Endometrium (tissue), 2 donors: Measurements from ENCODE around the gene GJD3.
"Not testable (repeated sequence)": the region's sequence is repeated elsewhere in the genome, so short reads cannot be mapped to it uniquely, and the experiment has no call there.

ENCODE experiments used
- FAIRE-seq: peaks from 2 replicates; lab custom pipeline; 2012; peaks lifted over from hg19 to GRCh38; lab: Jason Lieb, UNC
- donor health status: control.
- donor health status: control.

GJD3 gene, protein sequence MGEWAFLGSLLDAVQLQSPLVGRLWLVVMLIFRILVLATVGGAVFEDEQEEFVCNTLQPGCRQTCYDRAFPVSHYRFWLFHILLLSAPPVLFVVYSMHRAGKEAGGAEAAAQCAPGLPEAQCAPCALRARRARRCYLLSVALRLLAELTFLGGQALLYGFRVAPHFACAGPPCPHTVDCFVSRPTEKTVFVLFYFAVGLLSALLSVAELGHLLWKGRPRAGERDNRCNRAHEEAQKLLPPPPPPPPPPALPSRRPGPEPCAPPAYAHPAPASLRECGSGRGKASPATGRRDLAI

DNA sequence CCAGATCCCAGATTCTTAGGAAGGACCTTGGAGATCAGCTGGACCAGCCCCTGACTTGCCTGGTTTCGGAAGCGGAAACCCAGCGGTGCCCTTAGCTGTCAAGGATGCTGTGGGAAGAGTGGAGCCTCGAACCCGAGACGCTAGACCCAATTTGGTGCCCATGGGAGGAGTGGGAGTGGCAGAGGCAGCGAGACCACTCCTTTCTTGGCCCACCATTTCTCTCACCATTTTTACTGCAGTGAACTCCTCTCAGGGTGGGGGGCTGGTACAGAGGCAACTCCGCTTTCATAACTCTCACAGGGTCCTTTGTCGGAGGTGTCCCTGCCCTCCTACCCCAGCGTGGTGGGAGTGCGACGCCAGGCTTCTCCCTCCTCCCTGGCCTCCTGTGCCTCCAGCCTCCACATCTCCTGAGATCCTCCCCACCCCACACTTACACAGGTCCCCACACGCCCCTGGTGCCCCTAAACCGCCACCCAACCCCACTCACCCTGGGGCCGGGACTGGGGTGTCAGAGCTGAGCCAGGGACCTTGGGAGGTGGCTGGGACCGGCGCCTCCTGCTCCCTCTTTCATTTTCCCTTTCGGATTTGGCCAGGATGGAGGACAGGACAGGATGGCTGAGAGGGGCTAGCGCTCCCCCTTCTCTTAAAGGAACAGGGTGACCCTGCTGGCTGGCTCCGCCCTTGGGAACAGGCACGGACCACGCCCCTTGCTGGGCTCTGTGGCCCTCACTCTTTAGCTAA lies at the start of gene GJD3:
Gene GJD3, minus strand, starts transcription at position 617 of the 741 bp plus-strand sequence. CDS start 922 bp downstream, outside the sequence.
- FAIRE-seq: no peak

GRCh38 chr17:40414312-40414711 lies 49.8 kb upstream of the GJD3 start:
- FAIRE-seq: not testable (repeated sequence)

DNA sequence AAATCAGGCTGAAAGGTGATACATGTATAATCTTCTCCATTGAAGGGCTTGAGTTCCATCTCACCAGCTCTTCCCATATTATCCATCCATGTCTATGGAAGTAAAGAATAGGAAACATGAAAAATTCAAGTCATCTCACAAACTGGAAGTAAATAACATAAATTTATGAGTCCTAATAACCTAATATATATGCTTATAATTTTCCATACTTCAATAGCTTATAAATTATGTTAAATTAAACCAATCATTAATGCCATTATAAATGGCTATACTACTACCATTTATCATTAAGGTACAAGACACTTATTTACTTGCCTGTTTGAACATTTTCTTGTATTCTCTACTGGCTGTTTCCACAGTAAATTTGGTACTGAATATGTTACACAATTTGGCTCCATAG lies 48.3 kb upstream of the GJD3 start:
- FAIRE-seq: no peak

DNA sequence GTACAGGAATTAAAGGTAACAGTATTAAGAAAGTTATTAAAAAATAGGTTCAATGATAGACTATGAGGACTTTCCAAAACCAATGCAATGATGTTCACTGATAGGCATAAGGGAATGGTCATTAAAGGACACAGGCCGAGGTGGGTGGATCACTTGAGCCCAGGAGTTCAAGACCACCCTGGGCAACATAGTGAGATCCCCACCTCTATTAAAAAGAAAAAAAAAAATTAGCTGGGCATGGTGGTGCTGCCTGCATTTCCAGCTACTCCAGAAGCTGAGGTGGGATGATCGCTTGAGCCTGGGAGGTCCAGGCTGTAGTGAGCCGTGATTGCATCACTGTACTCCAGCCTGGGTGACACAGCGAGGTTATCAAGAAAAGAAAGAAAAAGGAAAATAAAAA lies 47.3 kb upstream of the GJD3 start:
- FAIRE-seq: no peak

GRCh38 chr17:40410082-40410481 lies 45.5 kb upstream of the GJD3 start:
- FAIRE-seq: no peak

GRCh38 chr17:40409540-40409939 lies 45.0 kb upstream of the GJD3 start:
- not testable (repeated sequence) for FAIRE-seq

- FAIRE-seq: no peak
Measured at GRCh38 chr17:40407460-40407859, 42.9 kb upstream of the GJD3 start.

- no peak for FAIRE-seq
Measured at GRCh38 chr17:40404003-40404402, 39.5 kb upstream of the GJD3 start.

- FAIRE-seq: no peak
Measured at GRCh38 chr17:40402668-40403067, 38.1 kb upstream of the GJD3 start.

- no peak for FAIRE-seq
Measured at GRCh38 chr17:40399185-40399584, 34.6 kb upstream of the GJD3 start.

DNA sequence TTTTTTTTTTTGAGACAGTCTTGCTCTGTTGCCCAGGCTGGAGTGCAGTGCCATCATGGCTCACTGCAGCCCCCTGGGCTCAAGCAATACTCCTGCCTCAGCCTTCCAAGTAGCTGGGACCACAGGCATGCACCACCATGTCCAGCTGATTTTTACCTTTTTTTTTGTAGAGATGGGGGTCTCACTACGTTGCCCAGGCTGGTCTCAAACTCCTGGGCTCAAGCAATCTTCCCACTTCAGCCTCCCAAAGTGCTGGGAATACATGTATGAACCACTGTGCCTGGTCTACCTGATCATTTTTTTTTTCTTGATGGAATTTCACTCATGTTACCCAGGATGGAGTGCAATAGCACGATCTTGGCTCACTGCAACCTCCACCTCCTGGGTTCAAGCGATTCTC lies 22.0 kb upstream of the GJD3 start:
- not testable (repeated sequence) for FAIRE-seq

- FAIRE-seq: no peak
Measured at GRCh38 chr17:40382251-40382650, 17.7 kb upstream of the GJD3 start.

GRCh38 chr17:40378966-40379365 lies 14.4 kb upstream of the GJD3 start:
- no peak for FAIRE-seq

- no peak for FAIRE-seq
Measured at GRCh38 chr17:40377832-40378231, 13.3 kb upstream of the GJD3 start.

- not testable (repeated sequence) for FAIRE-seq
Measured at GRCh38 chr17:40376541-40376940, 12.0 kb upstream of the GJD3 start.

DNA sequence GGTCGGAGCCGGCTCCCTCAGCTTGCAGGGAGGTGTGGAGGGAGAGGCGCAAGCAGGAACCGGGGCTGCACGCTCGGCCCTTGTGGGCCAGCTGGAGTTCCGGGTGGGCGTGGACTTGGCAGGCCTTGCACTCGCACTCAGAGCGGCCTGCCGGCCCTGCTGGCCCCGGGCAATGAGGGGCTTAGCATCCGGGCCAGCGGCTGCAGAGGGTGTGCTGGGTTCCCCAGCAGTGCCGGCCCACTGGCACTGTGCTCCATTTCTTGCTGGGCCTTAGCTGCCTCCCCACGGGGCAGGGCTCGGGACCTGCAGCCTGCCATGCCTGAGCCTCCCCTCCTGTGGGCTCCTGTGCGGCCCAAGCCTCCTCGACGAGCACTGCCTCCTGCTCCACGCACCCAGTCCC lies 11.2 kb upstream of the GJD3 start:
- not testable (repeated sequence) for FAIRE-seq

- FAIRE-seq: no peak
Measured at GRCh38 chr17:40374821-40375498, 10.4 kb upstream of the GJD3 start.

DNA sequence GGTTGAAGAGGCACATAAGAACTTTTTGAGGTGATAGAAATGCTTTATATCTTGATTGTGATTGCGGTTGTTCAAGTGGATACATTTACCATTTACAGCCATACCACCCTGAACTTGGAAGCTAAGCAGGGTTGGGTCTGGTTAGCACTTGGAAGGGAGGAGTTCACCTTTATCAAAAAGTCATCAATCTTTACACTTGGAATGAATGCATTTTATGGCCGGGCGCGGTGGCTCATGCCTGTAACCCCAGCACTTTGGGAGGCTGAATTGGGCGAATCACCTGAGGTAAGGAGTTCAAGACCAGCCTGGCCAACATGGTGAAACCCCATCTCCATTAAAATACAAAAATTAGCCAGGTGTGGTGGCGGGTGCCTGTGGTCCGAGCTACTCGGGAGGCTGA lies 9.5 kb upstream of the GJD3 start:
- no peak for FAIRE-seq

DNA sequence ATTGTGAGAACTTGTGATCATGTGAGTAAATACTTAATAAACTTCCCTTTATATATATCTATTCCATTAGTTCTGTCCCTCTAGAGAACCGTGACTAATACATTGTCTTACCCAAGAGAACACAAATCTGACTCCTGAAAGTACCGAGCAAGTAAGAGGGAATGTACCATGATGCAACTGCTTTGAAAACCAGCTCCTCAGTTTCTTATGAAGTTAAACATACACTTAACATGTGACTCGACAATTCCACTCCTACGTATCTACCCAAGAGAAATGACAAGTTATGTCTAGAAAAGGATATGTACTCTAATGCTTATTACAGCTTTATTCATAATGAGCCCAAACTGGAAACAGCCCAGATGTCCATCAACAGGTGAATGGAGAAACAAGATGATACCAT lies 8.8 kb upstream of the GJD3 start:
- FAIRE-seq: no peak

DNA sequence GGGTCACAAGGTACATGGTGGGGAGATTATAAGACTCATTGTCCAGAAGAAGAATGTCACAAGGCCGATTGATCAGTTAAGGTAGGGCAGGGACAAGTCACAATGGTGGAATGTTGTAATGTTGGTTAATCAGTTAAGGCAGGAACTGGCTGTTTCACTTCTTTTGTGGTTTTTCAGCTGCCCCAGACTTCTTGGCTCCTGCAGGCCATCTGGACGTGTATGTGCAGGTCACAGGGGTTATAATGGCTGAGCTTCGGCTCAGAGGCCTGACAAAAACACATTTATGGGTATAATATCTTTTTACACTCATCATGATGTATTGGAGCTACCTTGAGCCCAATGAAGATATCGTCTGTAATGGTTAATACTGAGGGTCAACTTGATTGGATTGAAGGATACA lies 8.1 kb upstream of the GJD3 start:
- not testable (repeated sequence) for FAIRE-seq

- FAIRE-seq: no peak
Measured at GRCh38 chr17:40372031-40372430, 7.5 kb upstream of the GJD3 start.

GRCh38 chr17:40371261-40371929 lies 6.9 kb upstream of the GJD3 start:
- no peak for FAIRE-seq

- no peak for FAIRE-seq
Measured at GRCh38 chr17:40369923-40370322, 5.4 kb upstream of the GJD3 start.
